Lower lobe of right lung (tissue), 2 donors: ENCODE results near the gene NDUFV2. TPM values are rescaled to one million over a fixed set of nuclear protein-coding genes. Genes with fewer than 3 reads are reported as not detected.

Source experiments
- ATAC-seq, 2 donors: fragments of 200-7000 bp; cut with Tn5 transposase; one replicate each; pipeline ENCODE4 v1.9.1; 2020 to 2022; ENCODE audit warnings: mild to moderate bottlenecking in 2 of 2, moderate library complexity in 2 of 2
- DNase-seq: peaks from one replicate; pipeline ENCODE4 v3.0.0-alpha.2; 2020
- H3K27ac ChIP-seq: fragments of 200-600 bp; one replicate; pipeline ENCODE4 v1.8.0; 2022
- H3K27me3 ChIP-seq: fragments of 200-600 bp; one replicate; pipeline ENCODE4 v1.8.0; 2022; ENCODE audit warnings: low read depth
- H3K36me3 ChIP-seq: fragments of 200-600 bp; one replicate; pipeline ENCODE4 v1.8.0; 2022; ENCODE audit warnings: mild to moderate bottlenecking
- H3K4me1 ChIP-seq: fragments of 200-600 bp; one replicate; pipeline ENCODE4 v1.8.0; 2022
- H3K4me3 ChIP-seq: fragments of 200-600 bp; one replicate; pipeline ENCODE4 v1.8.0; 2022; ENCODE audit warnings: mild to moderate bottlenecking
- H3K9me3 ChIP-seq: fragments of 200-600 bp; one replicate; pipeline ENCODE4 v1.8.0; 2022
- intact Hi-C: fragments of 100-400 bp; cut with DNase I; formaldehyde crosslinking; loops from one replicate; pipeline ENCODE4 v1.11.0; 2022
- total RNA-seq: library from RNA; stranded (reverse); fragmentation: NEBNext Ultra II Directional; extraction: Animal tissue kit (Norgen Biotek cat#: 25700); gene quantifications from one replicate; pipeline ENCODE4 v1.2.1, GENCODE V29; 2021
- TF ChIP-seq, protein P1 (sequence below): fragments of 200-600 bp; IDR thresholded peaks from one replicate; pipeline ENCODE4 v1.8.0; 2022; ENCODE audit warnings: antibody characterized with exemption, mild to moderate bottlenecking
- donor health status: DM: no; HTN: yes; CAD: no; lungs with severe emphysema.

The NDUFV2 gene
- total RNA-seq, 1 donor from 2014 or later: 108 TPM

GRCh38 chr18:9067823-9068222 is 34.7 kb upstream of the NDUFV2 start:
- Histone ChIP-seq H3K27ac (no peak overlapping the region), H3K4me1 (peaks cover 7% of the 10 kb centered on the region), H3K27me3 (no peaks in the 10 kb centered on the region), H3K36me3 (no peaks in the 10 kb centered on the region), H3K4me3 (no peak overlapping the region), H3K9me3 (no peaks in the 10 kb centered on the region)
- intact Hi-C loops: no loop called here
- TF ChIP-seq, protein P1, sequence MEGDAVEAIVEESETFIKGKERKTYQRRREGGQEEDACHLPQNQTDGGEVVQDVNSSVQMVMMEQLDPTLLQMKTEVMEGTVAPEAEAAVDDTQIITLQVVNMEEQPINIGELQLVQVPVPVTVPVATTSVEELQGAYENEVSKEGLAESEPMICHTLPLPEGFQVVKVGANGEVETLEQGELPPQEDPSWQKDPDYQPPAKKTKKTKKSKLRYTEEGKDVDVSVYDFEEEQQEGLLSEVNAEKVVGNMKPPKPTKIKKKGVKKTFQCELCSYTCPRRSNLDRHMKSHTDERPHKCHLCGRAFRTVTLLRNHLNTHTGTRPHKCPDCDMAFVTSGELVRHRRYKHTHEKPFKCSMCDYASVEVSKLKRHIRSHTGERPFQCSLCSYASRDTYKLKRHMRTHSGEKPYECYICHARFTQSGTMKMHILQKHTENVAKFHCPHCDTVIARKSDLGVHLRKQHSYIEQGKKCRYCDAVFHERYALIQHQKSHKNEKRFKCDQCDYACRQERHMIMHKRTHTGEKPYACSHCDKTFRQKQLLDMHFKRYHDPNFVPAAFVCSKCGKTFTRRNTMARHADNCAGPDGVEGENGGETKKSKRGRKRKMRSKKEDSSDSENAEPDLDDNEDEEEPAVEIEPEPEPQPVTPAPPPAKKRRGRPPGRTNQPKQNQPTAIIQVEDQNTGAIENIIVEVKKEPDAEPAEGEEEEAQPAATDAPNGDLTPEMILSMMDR: no peak
- ATAC-seq (no peak), DNase-seq (no peak)

GRCh38 chr18:9068346-9068745 is 34.2 kb upstream of the NDUFV2 start:
- no peaks in the 10 kb centered on the region for H3K36me3 ChIP-seq
- TF ChIP-seq, protein P1: no peak
- no peak for ATAC-seq
- no peak for DNase-seq
- no peak overlapping the region for H3K4me3 ChIP-seq
- intact Hi-C loops: no loop called here
- H3K27ac ChIP-seq: no peak overlapping the region
- peaks cover 10% of the 10 kb centered on the region for H3K4me1 ChIP-seq
- no peaks in the 10 kb centered on the region for H3K27me3 ChIP-seq
- no peaks in the 10 kb centered on the region for H3K9me3 ChIP-seq

DNA sequence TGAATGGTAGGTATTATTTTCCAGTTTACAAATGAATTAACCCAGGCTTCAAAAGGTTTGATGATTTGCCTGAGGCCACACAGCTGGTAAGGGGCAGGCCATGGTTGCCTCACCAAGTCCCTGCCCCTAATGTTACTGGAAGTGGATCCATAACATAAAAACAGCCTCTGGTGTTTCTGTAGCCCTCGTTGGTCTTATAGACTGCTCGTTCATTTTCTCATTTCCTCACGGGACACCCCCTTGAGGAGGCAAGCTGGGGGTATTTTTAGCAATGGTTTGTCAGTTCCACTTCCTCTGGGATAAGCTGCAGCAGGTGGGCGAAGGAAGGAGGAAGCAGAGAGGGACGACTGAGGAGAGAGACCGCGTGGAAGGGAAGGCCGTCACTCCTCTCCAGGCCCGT is 32.9 kb upstream of the NDUFV2 start:
- Histone ChIP-seq H3K36me3 (no peaks in the 10 kb centered on the region), H3K27me3 (no peaks in the 10 kb centered on the region), H3K27ac (no peak overlapping the region), H3K4me3 (no peak overlapping the region), H3K9me3 (no peaks in the 10 kb centered on the region), H3K4me1 (peaks cover 19% of the 10 kb centered on the region)
- TF ChIP-seq, protein P1: no peak
- ATAC-seq (no peak), DNase-seq (no peak)
- intact Hi-C loops: no loop called here

- no peak for DNase-seq
- TF ChIP-seq, protein P1: no peak
- no peak for ATAC-seq
- no peak overlapping the region for H3K27ac ChIP-seq
- no peaks in the 10 kb centered on the region for H3K9me3 ChIP-seq
- intact Hi-C loops: no loop called here
- H3K4me3 ChIP-seq: no peak overlapping the region
- H3K36me3 ChIP-seq: no peaks in the 10 kb centered on the region
- peaks cover 19% of the 10 kb centered on the region for H3K4me1 ChIP-seq
- H3K27me3 ChIP-seq: no peaks in the 10 kb centered on the region
Measured at GRCh38 chr18:9070212-9070611, 32.3 kb upstream of the NDUFV2 start.

- H3K4me3 ChIP-seq: no peak overlapping the region
- DNase-seq (no peak), ATAC-seq (no peak)
- no peaks in the 10 kb centered on the region for H3K27me3 ChIP-seq
- H3K4me1 ChIP-seq: peaks cover 29% of the 10 kb centered on the region
- TF ChIP-seq, protein P1: no peak
- H3K36me3 ChIP-seq: no peaks in the 10 kb centered on the region
- H3K27ac ChIP-seq: no peak overlapping the region
- intact Hi-C loops: no loop called here
- H3K9me3 ChIP-seq: no peaks in the 10 kb centered on the region
Measured at GRCh38 chr18:9079818-9080528, 22.5 kb upstream of the NDUFV2 start.
